Heart right ventricle (tissue), 16 donors: ENCODE data around the gene PCDHGC4. TPM values are rescaled to one million over a fixed set of nuclear protein-coding genes. Genes with fewer than 3 reads are reported as not detected.

Experiments used
- ATAC-seq, 8 donors: fragments of 200-7000 bp; cut with Tn5 transposase; one replicate each; pipeline ENCODE4 v1.9.1; 2020; ENCODE audit warnings: mild to moderate bottlenecking in 8 of 8, moderate library complexity in 8 of 8, moderate number of reproducible peaks in 1 of 8
- DNase-seq, 2 donors: peaks; one replicate each; pipeline ENCODE4 v3.0.0-alpha.2; 2020
- H3K27ac ChIP-seq, 10 donors: fragments of 200-600 bp; sonication (generic) in 2 of 10; one replicate each; pipeline versions ENCODE4 v1.5.0 to v1.8.0; 2020 to 2022; ENCODE audit warnings: mild to moderate bottlenecking in 3 of 10
- H3K27me3 ChIP-seq, 7 donors: fragments of 200-600 bp; one replicate each; pipeline ENCODE4 v1.8.0; 2021 to 2022; ENCODE audit warnings: mild to moderate bottlenecking in 2 of 7
- H3K36me3 ChIP-seq, 9 donors: fragments of 200-600 bp; sonication (generic) in 1 of 9; one replicate each; pipeline versions ENCODE4 v1.5.0 to v1.8.0; 2020 to 2022; ENCODE audit warnings: mild to moderate bottlenecking in 2 of 9
- H3K4me1 ChIP-seq, 9 donors: fragments of 200-600 bp; sonication (generic) in 1 of 9; one replicate each; pipeline versions ENCODE4 v1.5.0 to v1.8.0; 2020 to 2022; ENCODE audit warnings: mild to moderate bottlenecking in 4 of 9
- H3K4me3 ChIP-seq, 10 donors: fragments of 200-600 bp; sonication (generic) in 2 of 10; one replicate each; pipeline versions ENCODE4 v1.5.0 to v1.8.0; 2020 to 2022; ENCODE audit warnings: mild to moderate bottlenecking in 7 of 10, moderate library complexity in 2 of 10
- H3K9me3 ChIP-seq, 11 donors: fragments of 200-600 bp in 10 of 11; sonication (generic) in 2 of 11; one replicate each; pipeline versions ENCODE4 v1.5.0 to v1.8.0; 2013 to 2022; ENCODE audit warnings: mild to moderate bottlenecking in 2 of 11, control low read depth in 1 of 11, moderate library complexity in 1 of 11
- CTCF ChIP-seq, 9 donors: fragments of 200-600 bp; sonication (generic) in 2 of 9; IDR thresholded peaks; one replicate each; pipeline versions ENCODE4 v1.5.0 to v1.8.0; 2021 to 2022; ENCODE audit warnings: antibody characterized with exemption in 9 of 9, mild to moderate bottlenecking in 5 of 9, moderate library complexity in 1 of 9
- WGBS, 2 donors: extraction: QIAGEN DNeasy Blood & Tissue Kit; methylation state at CpG; one replicate each; pipeline ENCODE4 v1.1.7; 2013; ENCODE audit warnings: inconsistent platforms in 1 of 2; 5-methylcytosine and 5-hydroxymethylcytosine counted together
- intact Hi-C, 10 donors: fragments of 100-400 bp; cut with DNase I; formaldehyde crosslinking; loops; one replicate each; pipeline versions ENCODE4 v1.11.1 to v1.14.2; 2022
- polyA plus RNA-seq, 2 donors: library from polyadenylated mRNA; stranded (reverse); fragments of 200-250 nt; gene quantifications; one replicate each; pipeline ENCODE4 v1.2.3, GENCODE V29; 2013
- total RNA-seq, 10 donors: library from RNA; stranded (reverse); fragmentation: NEBNext Ultra II Directional in 3 of 10; extraction: Animal tissue kit (Norgen Biotek cat#: 25700) in 3 of 10; gene quantifications; one replicate each; pipeline versions ENCODE4 v1.2.1 to v1.2.4, GENCODE V29; 2021 to 2023
- donor health status: Arrhythmogenic right ventricular cardiomyopathy.
- donor health status: ischemic (EF 13 %, LVEDD 7.1; RV severe dilation, severe dysfunction).
- donor health status: healthy with polysubstance abuse.
- donor health status: DM: no; HTN: yes; CAD: no.
- donor health status: DM: no; HTN: no; CAD: no.
- donor health status: ischemic (EF 25% LVEDD 6.9; RV normal size, moderate dysfunction).
- donor health status: ischemic (EF 25% LVEDD 5.7; RV mildly dilated, moderate dysfunction).
- donor health status: healthy.
- donor health status: DM: yes; HTN: yes; CAD: no.
- donor health status: Ischemic cardiomyopathy.
- donor health status: ischemic (EF 35%, LVEDD 5.7; RV mildly dilated, moderate dysfunction).
- donor health status: nonischemic (EF 11% LVEDD 7.7; RV severe dilation, severe dysfunction).
- donor health status: DM: yes; HTN: yes; CAD: no.
- donor health status: PGD.
- donor health status: ischemic (EF 29% LVEDD 5.4; RV normal size, mild dysfunction).
- donor health status: nonischemic (EF 23%, LVEDD 6.1; RV moderate dilation, normal function).

PCDHGC4 gene
- total and polyA plus RNA-seq, 12 donors: 0.12 to 5.0 (median 3.1) TPM

- Histone ChIP-seq H3K4me3 (no peak overlapping the region), H3K4me1 (peaks cover 9 to 49% (median 23%) of the 10 kb centered on the region in 9 donors), H3K27ac (peak overlapping the region in 6 of 10 donors; percentile 8 to 44 (median 26)), H3K27me3 (peaks cover 0 to 61% (median 0%) of the 10 kb centered on the region in 7 donors), H3K9me3 (no peaks in the 10 kb centered on the region), H3K36me3 (peaks cover 0 to 76% (median 14%) of the 10 kb centered on the region in 9 donors)
- WGBS, 2 donors: 69 to 82% methylated on average over 10 of the region's 10 CpGs
- DNase-seq (no peak), ATAC-seq (peak in 3 of 8 donors; percentile 44 to 56 (median 55))
- intact Hi-C loops: no loop called here
- no peak for TF ChIP-seq CTCF (IDR thresholded peaks at IDR 0.05)
Measured at GRCh38 chr5:141493500-141494422, 8.9 kb downstream of the PCDHGC4 start.

GRCh38 chr5:141494761-141495452, 10.1 kb downstream of the PCDHGC4 start:
- peaks cover 0 to 55% (median 0%) of the 10 kb centered on the region in 7 donors for H3K27me3 ChIP-seq
- DNase-seq: no peak
- peaks cover 0 to 75% (median 11%) of the 10 kb centered on the region in 9 donors for H3K36me3 ChIP-seq
- intact Hi-C loops: no loop called here
- H3K27ac ChIP-seq: peak overlapping the region in 5 of 10 donors; percentile 9 to 44 (median 17)
- H3K4me1 ChIP-seq: peaks cover 9 to 39% (median 20%) of the 10 kb centered on the region in 9 donors
- H3K9me3 ChIP-seq: no peaks in the 10 kb centered on the region
- no peak overlapping the region for H3K4me3 ChIP-seq
- WGBS, 2 donors: 74 to 77% methylated on average over 22 of the region's 22 CpGs
- no peak for TF ChIP-seq CTCF (IDR thresholded peaks at IDR 0.05)
- peak in 1 of 8 donors; percentile 10 for ATAC-seq

- Histone ChIP-seq H3K36me3 (peaks cover 0 to 75% (median 8%) of the 10 kb centered on the region in 9 donors), H3K27ac (peak overlapping the region in 3 of 10 donors; percentile 9 to 26 (median 25)), H3K4me3 (no peak overlapping the region), H3K4me1 (peaks cover 9 to 39% (median 20%) of the 10 kb centered on the region in 9 donors), H3K27me3 (peaks cover 0 to 50% (median 0%) of the 10 kb centered on the region in 7 donors), H3K9me3 (no peaks in the 10 kb centered on the region)
- intact Hi-C loops: no loop called here
- DNase-seq (no peak), ATAC-seq (no peak)
- WGBS, 2 donors: 91 to 93% methylated on average over 8 of the region's 8 CpGs
- TF ChIP-seq CTCF (IDR thresholded peaks at IDR 0.05): no peak
Measured at GRCh38 chr5:141495453-141495811, 10.6 kb downstream of the PCDHGC4 start.

GRCh38 chr5:141496038-141496437, 11.2 kb downstream of the PCDHGC4 start:
- H3K36me3 ChIP-seq: peaks cover 0 to 74% (median 8%) of the 10 kb centered on the region in 9 donors

More at GRCh38 chr5:141496038-141496437, 11.2 kb downstream of the PCDHGC4 start:
- ATAC-seq (no peak), DNase-seq (no peak)
- Histone ChIP-seq H3K9me3 (no peaks in the 10 kb centered on the region), H3K4me1 (peaks cover 9 to 39% (median 20%) of the 10 kb centered on the region in 9 donors), H3K4me3 (no peak overlapping the region), H3K27ac (peak overlapping the region in 1 of 10 donors; percentile 26), H3K27me3 (peaks cover 0 to 44% (median 0%) of the 10 kb centered on the region in 7 donors)
- 80 to 83% methylated on average over 4 of the region's 4 CpGs for WGBS, 2 donors
- intact Hi-C loops: no loop called here
- TF ChIP-seq CTCF (IDR thresholded peaks at IDR 0.05): no peak
